ENCODE data around the gene ADAT1.

The ADAT1 gene

GRCh38 chr16:75576384-75576811, 46.7 kb downstream of the ADAT1 start:
- no peak for DNase-seq (ENCODE audit: low read depth in 2 of 2)

- no peak for DNase-seq (ENCODE audit: low read depth in 2 of 2)
These were observed 47.1 kb downstream of the ADAT1 start for GRCh38 chr16:75575958-75576357.

GRCh38 chr16:75573955-75574354, 49.1 kb downstream of the ADAT1 start:
- no peak for DNase-seq (ENCODE audit: low read depth in 2 of 2)

- no peak for DNase-seq (ENCODE audit: low read depth in 2 of 2)
These were observed 50.1 kb downstream of the ADAT1 start for GRCh38 chr16:75572864-75573542.

GRCh38 chr16:75570396-75571065, 52.5 kb downstream of the ADAT1 start:
- DNase-seq (ENCODE audit: low read depth in 2 of 2): no peak

- DNase-seq (ENCODE audit: low read depth in 2 of 2): no peak
These were observed 55.2 kb downstream of the ADAT1 start for GRCh38 chr16:75567911-75568310.

- no peak for DNase-seq (ENCODE audit: low read depth in 2 of 2)
These were observed 56.3 kb downstream of the ADAT1 start for GRCh38 chr16:75566758-75567255.

- DNase-seq (ENCODE audit: low read depth in 2 of 2): peak; percentile 79 to 90
These were observed 56.9 kb downstream of the ADAT1 start, which contains the start of gene GABARAPL2 for GRCh38 chr16:75566040-75566757. TSS of gene GABARAPL2 (plus strand) at chr16:75566379. CDS start at chr16:75566487, 108 bp downstream.

- DNase-seq (ENCODE audit: low read depth in 2 of 2): no peak
These were observed 57.4 kb downstream of the ADAT1 start for GRCh38 chr16:75565640-75566039.

GRCh38 chr16:75559564-75560372, 63.3 kb downstream of the ADAT1 start:
- DNase-seq (ENCODE audit: low read depth in 2 of 2): no peak

- DNase-seq (ENCODE audit: low read depth in 2 of 2): no peak
These were observed 64.2 kb downstream of the ADAT1 start for GRCh38 chr16:75558846-75559401.

- no peak for DNase-seq (ENCODE audit: low read depth in 2 of 2)
These were observed 66.6 kb downstream of the ADAT1 start for GRCh38 chr16:75556431-75556950.

- peak; percentile 91 to 95 for DNase-seq (ENCODE audit: low read depth in 2 of 2)
These were observed 67.2 kb downstream of the ADAT1 start, which contains the start of gene TMEM231 for GRCh38 chr16:75555707-75556430. TSS of gene TMEM231 (minus strand) at chr16:75556252. CDS start at chr16:75556209, 43 bp downstream.

GRCh38 chr16:75555213-75555706, 67.8 kb downstream of the ADAT1 start:
- no peak for DNase-seq (ENCODE audit: low read depth in 2 of 2)

- no peak for DNase-seq (ENCODE audit: low read depth in 2 of 2)
These were observed 70.1 kb downstream of the ADAT1 start for GRCh38 chr16:75552951-75553350.

GRCh38 chr16:75550211-75550662, 72.8 kb downstream of the ADAT1 start:
- no peak for DNase-seq (ENCODE audit: low read depth in 2 of 2)
